Loucy (cell line): ENCODE results near the gene SGMS1.
"Not testable (repeated sequence)": the region's sequence is repeated elsewhere in the genome, so short reads cannot be mapped to it uniquely, and the experiment has no call there.

ENCODE experiments used
- H2AFZ ChIP-seq: fragments of 200-600 bp; sonication (generic); 2 replicates; pipeline ENCODE4 v1.6.0; 2016; ENCODE audit warnings: antibody characterized with exemption, mild to moderate bottlenecking, low read length, moderate library complexity
- H3F3A ChIP-seq: fragments of 200-600 bp; 2 replicates; pipeline ENCODE4 v1.6.0; 2016; ENCODE audit warnings: antibody characterized with exemption, low read depth, mild to moderate bottlenecking
- H3K27me3 ChIP-seq: fragments of 200-600 bp; sonication (generic); 2 replicates; pipeline ENCODE4 v1.6.1; 2014; ENCODE audit warnings: low read length, mild to moderate bottlenecking; ENCODE audit not compliant: insufficient read depth, poor library complexity, severe bottlenecking
- H3K36me3 ChIP-seq: fragments of 200-600 bp; sonication (generic); 2 replicates; pipeline ENCODE4 v1.6.1; 2016; ENCODE audit warnings: low read length; ENCODE audit not compliant: insufficient read depth
- H3K4me1 ChIP-seq: fragments of 200-600 bp; sonication (generic); 2 replicates; pipeline ENCODE4 v1.5.1; 2014; ENCODE audit warnings: low read length, mild to moderate bottlenecking; ENCODE audit not compliant: insufficient read depth, poor library complexity, severe bottlenecking
- H3K4me2 ChIP-seq: fragments of 200-600 bp; sonication (generic); 2 replicates; pipeline ENCODE4 v1.6.0; 2014; ENCODE audit warnings: antibody characterized with exemption, low read length, low read depth, mild to moderate bottlenecking; ENCODE audit not compliant: poor library complexity, severe bottlenecking
- H3K4me3 ChIP-seq: fragments of 200-600 bp; sonication (generic); 2 replicates; pipeline ENCODE4 v1.5.1; 2014; ENCODE audit warnings: low read length, mild to moderate bottlenecking, mixed read lengths; ENCODE audit not compliant: poor library complexity, severe bottlenecking
- H3K79me2 ChIP-seq: fragments of 200-600 bp; sonication (generic); 2 replicates; pipeline ENCODE4 v1.6.1; 2014; ENCODE audit warnings: low read length; ENCODE audit not compliant: insufficient read depth
- H3K9ac ChIP-seq: fragments of 200-600 bp; sonication (generic); 2 replicates; pipeline ENCODE4 v1.6.0; 2014; ENCODE audit warnings: mild to moderate bottlenecking, low read depth, low read length, moderate library complexity; ENCODE audit not compliant: poor library complexity, severe bottlenecking
- H3K9me2 ChIP-seq: fragments of 200-600 bp; sonication (generic); replicated peaks from 2 replicates; pipeline ENCODE4 v1.6.1; 2016; ENCODE audit warnings: low read depth, low read length, mixed read lengths
- H3K9me3 ChIP-seq: fragments of 200-600 bp; sonication (generic); 2 replicates; pipeline ENCODE4 v1.6.1; 2014; ENCODE audit warnings: mild to moderate bottlenecking, antibody characterized with exemption, low read length, low read depth; ENCODE audit not compliant: insufficient read depth
- H4K20me1 ChIP-seq: fragments of 200-600 bp; sonication (generic); 2 replicates; pipeline ENCODE4 v1.6.0; 2014; ENCODE audit warnings: antibody characterized with exemption, low read length, mild to moderate bottlenecking; ENCODE audit not compliant: insufficient read depth, poor library complexity, severe bottlenecking
- CTCF ChIP-seq: fragments of 200-600 bp; sonication (generic); conservative IDR thresholded peaks from 2 replicates; pipeline ENCODE4 v1.5.1; 2014; ENCODE audit warnings: mild to moderate bottlenecking, antibody characterized with exemption, low read length
- EZH2phosphoT487 ChIP-seq: fragments of 200-600 bp; IDR thresholded peaks from 2 replicates; pipeline ENCODE4 v1.6.1; 2018; ENCODE audit warnings: antibody characterized with exemption, mild to moderate bottlenecking, moderate library complexity, borderline replicate concordance

SGMS1 gene

GRCh38 chr10:50447691-50448090, 176.1 kb downstream of the SGMS1 start:
- Histone ChIP-seq H3K9ac (no peak overlapping the region), H2AFZ (no peak overlapping the region), H4K20me1 (no peaks in the 10 kb centered on the region), H3K9me3 (no peaks in the 10 kb centered on the region), H3K79me2 (no peaks in the 10 kb centered on the region), H3F3A (no peaks in the 10 kb centered on the region), H3K36me3 (no peaks in the 10 kb centered on the region), H3K27me3 (no peaks in the 10 kb centered on the region), H3K9me2 (no peaks in the 10 kb centered on the region), H3K4me1 (no peaks in the 10 kb centered on the region), H3K4me2 (no peak overlapping the region), H3K4me3 (no peak overlapping the region)
- TF ChIP-seq EZH2phosphoT487 (no peak), CTCF (no peak)

DNA sequence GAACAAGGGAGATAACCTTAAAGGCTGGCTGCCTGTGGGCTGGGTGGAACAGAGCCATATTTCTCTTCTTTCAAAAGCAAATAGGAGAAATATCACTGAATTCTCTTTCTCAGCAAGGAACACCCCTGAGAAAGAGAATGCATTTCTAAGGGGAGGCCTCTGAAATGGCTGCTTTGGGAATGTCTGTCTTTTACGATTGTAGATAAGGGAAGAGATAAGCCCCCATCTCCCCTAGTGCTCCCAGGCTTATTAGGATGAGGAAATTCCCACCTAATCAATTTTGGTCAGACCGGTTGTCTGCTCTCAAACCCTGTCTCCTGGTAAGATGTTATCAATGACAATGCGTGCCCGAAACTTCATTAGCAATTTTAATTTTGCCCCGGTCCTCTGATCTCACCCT, 178.0 kb downstream of the SGMS1 start:
- H4K20me1 ChIP-seq, H3F3A ChIP-seq, H3K4me1 ChIP-seq, H3K79me2 ChIP-seq, H3K27me3 ChIP-seq, H3K9me2 ChIP-seq, H3K4me3 ChIP-seq, H3K9me3 ChIP-seq, H3K9ac ChIP-seq, H2AFZ ChIP-seq, H3K4me2 ChIP-seq, H3K36me3 ChIP-seq: not testable (repeated sequence)

DNA sequence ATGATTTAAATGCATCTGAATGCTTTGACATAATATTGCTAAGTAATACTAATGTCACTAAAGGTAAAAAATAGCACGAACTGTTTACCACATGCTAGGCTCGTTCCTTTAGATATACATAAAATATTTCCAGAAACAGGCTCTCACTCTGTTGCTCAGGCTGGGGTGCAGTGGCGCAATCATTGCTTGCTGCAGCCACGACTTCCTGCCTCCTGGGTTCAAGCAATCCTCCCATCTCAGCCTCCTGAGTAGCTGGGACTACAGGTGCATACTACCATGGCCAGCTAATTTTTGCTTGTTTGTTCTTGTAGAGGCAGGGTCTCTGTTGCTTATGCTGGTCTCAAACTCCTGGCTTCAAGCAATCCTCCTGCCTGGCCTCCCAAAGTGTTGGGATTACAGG, 183.3 kb downstream of the SGMS1 start:
- TF ChIP-seq CTCF (no peak), EZH2phosphoT487 (no peak)
- peaks cover 30% of the 10 kb centered on the region for H3K4me1 ChIP-seq

GRCh38 chr10:50439806-50440205, 183.9 kb downstream of the SGMS1 start:
- no peaks in the 10 kb centered on the region for H3K27me3 ChIP-seq
- H3K4me1 ChIP-seq: peaks cover 30% of the 10 kb centered on the region
- H3K4me3 ChIP-seq: no peak overlapping the region
- no peak overlapping the region for H2AFZ ChIP-seq
- no peaks in the 10 kb centered on the region for H3K9me2 ChIP-seq
- no peaks in the 10 kb centered on the region for H4K20me1 ChIP-seq
- no peaks in the 10 kb centered on the region for H3K36me3 ChIP-seq
- H3K79me2 ChIP-seq: no peaks in the 10 kb centered on the region
- H3K9ac ChIP-seq: no peak overlapping the region
- no peak overlapping the region for H3K4me2 ChIP-seq
- TF ChIP-seq CTCF (no peak), EZH2phosphoT487 (no peak)
- no peaks in the 10 kb centered on the region for H3F3A ChIP-seq
- no peaks in the 10 kb centered on the region for H3K9me3 ChIP-seq

More for the DNA sequence above, 183.3 kb downstream of the SGMS1 start:
- H2AFZ ChIP-seq: no peak overlapping the region
- H3K9ac ChIP-seq: no peak overlapping the region
- H3K36me3 ChIP-seq: no peaks in the 10 kb centered on the region
- no peaks in the 10 kb centered on the region for H3K79me2 ChIP-seq
- no peaks in the 10 kb centered on the region for H3K27me3 ChIP-seq
- no peak overlapping the region for H3K4me2 ChIP-seq
- H3K9me2 ChIP-seq: no peaks in the 10 kb centered on the region
- H3K9me3 ChIP-seq: no peaks in the 10 kb centered on the region
- no peak overlapping the region for H3K4me3 ChIP-seq
- H4K20me1 ChIP-seq: no peaks in the 10 kb centered on the region
- no peaks in the 10 kb centered on the region for H3F3A ChIP-seq
